ENCODE results near the gene DIP2C.

Gene DIP2C

GRCh38 chr10:722281-723060 is 33.0 kb upstream of the DIP2C start:
- no peak overlapping the region for H3K27ac ChIP-seq (ENCODE audit: low read depth in 2 of 2, low read length in 2 of 2)
- H3K36me3 ChIP-seq (ENCODE audit: control insufficient read depth in 2 of 2, insufficient read depth in 2 of 2, low read length in 2 of 2) = no peaks in the 10 kb centered on the region
- no peaks in the 10 kb centered on the region for H3K9me3 ChIP-seq (ENCODE audit: control insufficient read depth in 2 of 2, low read length in 2 of 2)
- no peak overlapping the region for H3K9ac ChIP-seq (ENCODE audit: low read depth in 1 of 2, low read length in 2 of 2)
- H3K27me3 ChIP-seq (ENCODE audit: control insufficient read depth in 2 of 2, insufficient read depth in 2 of 2, low read length in 2 of 2) = no peaks in the 10 kb centered on the region
- H3K4me1 ChIP-seq (ENCODE audit: control insufficient read depth in 2 of 2, insufficient read depth in 2 of 2, low read length in 2 of 2) = no peaks in the 10 kb centered on the region
- H3K4me3 ChIP-seq (ENCODE audit: low read length in 2 of 2) = no peak overlapping the region

GRCh38 chr10:718143-718700 is 28.8 kb upstream of the DIP2C start:
- no peaks in the 10 kb centered on the region for H3K27me3 ChIP-seq (ENCODE audit: control insufficient read depth in 2 of 2, insufficient read depth in 2 of 2, low read length in 2 of 2)
- H3K4me3 ChIP-seq (ENCODE audit: low read length in 2 of 2) = no peak overlapping the region
- H3K4me1 ChIP-seq (ENCODE audit: control insufficient read depth in 2 of 2, insufficient read depth in 2 of 2, low read length in 2 of 2) = no peaks in the 10 kb centered on the region
- H3K9ac ChIP-seq (ENCODE audit: low read depth in 1 of 2, low read length in 2 of 2) = no peak overlapping the region
- no peaks in the 10 kb centered on the region for H3K9me3 ChIP-seq (ENCODE audit: control insufficient read depth in 2 of 2, low read length in 2 of 2)
- no peak overlapping the region for H3K27ac ChIP-seq (ENCODE audit: low read depth in 2 of 2, low read length in 2 of 2)
- no peaks in the 10 kb centered on the region for H3K36me3 ChIP-seq (ENCODE audit: control insufficient read depth in 2 of 2, insufficient read depth in 2 of 2, low read length in 2 of 2)

GRCh38 chr10:717458-717857 is 28.0 kb upstream of the DIP2C start:
- no peaks in the 10 kb centered on the region for H3K36me3 ChIP-seq (ENCODE audit: control insufficient read depth in 2 of 2, insufficient read depth in 2 of 2, low read length in 2 of 2)
- H3K9ac ChIP-seq (ENCODE audit: low read depth in 1 of 2, low read length in 2 of 2) = no peak overlapping the region
- no peaks in the 10 kb centered on the region for H3K9me3 ChIP-seq (ENCODE audit: control insufficient read depth in 2 of 2, low read length in 2 of 2)
- no peaks in the 10 kb centered on the region for H3K4me1 ChIP-seq (ENCODE audit: control insufficient read depth in 2 of 2, insufficient read depth in 2 of 2, low read length in 2 of 2)
- no peak overlapping the region for H3K4me3 ChIP-seq (ENCODE audit: low read length in 2 of 2)
- no peaks in the 10 kb centered on the region for H3K27me3 ChIP-seq (ENCODE audit: control insufficient read depth in 2 of 2, insufficient read depth in 2 of 2, low read length in 2 of 2)
- no peak overlapping the region for H3K27ac ChIP-seq (ENCODE audit: low read depth in 2 of 2, low read length in 2 of 2)

- Histone ChIP-seq H3K36me3 (ENCODE audit: control insufficient read depth in 2 of 2, insufficient read depth in 2 of 2, low read length in 2 of 2) (no peaks in the 10 kb centered on the region), H3K27me3 (ENCODE audit: control insufficient read depth in 2 of 2, insufficient read depth in 2 of 2, low read length in 2 of 2) (no peaks in the 10 kb centered on the region), H3K9me3 (ENCODE audit: control insufficient read depth in 2 of 2, low read length in 2 of 2) (no peaks in the 10 kb centered on the region), H3K9ac (ENCODE audit: low read depth in 1 of 2, low read length in 2 of 2) (no peak overlapping the region), H3K4me3 (ENCODE audit: low read length in 2 of 2) (no peak overlapping the region), H3K4me1 (ENCODE audit: control insufficient read depth in 2 of 2, insufficient read depth in 2 of 2, low read length in 2 of 2) (no peaks in the 10 kb centered on the region), H3K27ac (ENCODE audit: low read depth in 2 of 2, low read length in 2 of 2) (no peak overlapping the region)
Measured at GRCh38 chr10:716821-717220, 27.4 kb upstream of the DIP2C start.

GRCh38 chr10:714214-714613 is 24.7 kb upstream of the DIP2C start:
- no peak overlapping the region for H3K4me3 ChIP-seq (ENCODE audit: low read length in 2 of 2)
- no peaks in the 10 kb centered on the region for H3K4me1 ChIP-seq (ENCODE audit: control insufficient read depth in 2 of 2, insufficient read depth in 2 of 2, low read length in 2 of 2)
- no peak overlapping the region for H3K9ac ChIP-seq (ENCODE audit: low read depth in 1 of 2, low read length in 2 of 2)
- H3K27me3 ChIP-seq (ENCODE audit: control insufficient read depth in 2 of 2, insufficient read depth in 2 of 2, low read length in 2 of 2) = no peaks in the 10 kb centered on the region
- no peaks in the 10 kb centered on the region for H3K9me3 ChIP-seq (ENCODE audit: control insufficient read depth in 2 of 2, low read length in 2 of 2)
- no peaks in the 10 kb centered on the region for H3K36me3 ChIP-seq (ENCODE audit: control insufficient read depth in 2 of 2, insufficient read depth in 2 of 2, low read length in 2 of 2)
- no peak overlapping the region for H3K27ac ChIP-seq (ENCODE audit: low read depth in 2 of 2, low read length in 2 of 2)

- H3K9ac ChIP-seq (ENCODE audit: low read depth in 1 of 2, low read length in 2 of 2) = no peak overlapping the region
- H3K4me1 ChIP-seq (ENCODE audit: control insufficient read depth in 2 of 2, insufficient read depth in 2 of 2, low read length in 2 of 2) = no peaks in the 10 kb centered on the region
- H3K27me3 ChIP-seq (ENCODE audit: control insufficient read depth in 2 of 2, insufficient read depth in 2 of 2, low read length in 2 of 2) = no peaks in the 10 kb centered on the region
- no peak overlapping the region for H3K27ac ChIP-seq (ENCODE audit: low read depth in 2 of 2, low read length in 2 of 2)
- H3K9me3 ChIP-seq (ENCODE audit: control insufficient read depth in 2 of 2, low read length in 2 of 2) = no peaks in the 10 kb centered on the region
- no peaks in the 10 kb centered on the region for H3K36me3 ChIP-seq (ENCODE audit: control insufficient read depth in 2 of 2, insufficient read depth in 2 of 2, low read length in 2 of 2)
- H3K4me3 ChIP-seq (ENCODE audit: low read length in 2 of 2) = no peak overlapping the region
Measured at GRCh38 chr10:712575-712974, 23.1 kb upstream of the DIP2C start.

- Histone ChIP-seq H3K27me3 (ENCODE audit: control insufficient read depth in 2 of 2, insufficient read depth in 2 of 2, low read length in 2 of 2) (no peaks in the 10 kb centered on the region), H3K4me3 (ENCODE audit: low read length in 2 of 2) (no peak overlapping the region), H3K27ac (ENCODE audit: low read depth in 2 of 2, low read length in 2 of 2) (no peak overlapping the region), H3K9me3 (ENCODE audit: control insufficient read depth in 2 of 2, low read length in 2 of 2) (no peaks in the 10 kb centered on the region), H3K36me3 (ENCODE audit: control insufficient read depth in 2 of 2, insufficient read depth in 2 of 2, low read length in 2 of 2) (no peaks in the 10 kb centered on the region), H3K4me1 (ENCODE audit: control insufficient read depth in 2 of 2, insufficient read depth in 2 of 2, low read length in 2 of 2) (no peaks in the 10 kb centered on the region), H3K9ac (ENCODE audit: low read depth in 1 of 2, low read length in 2 of 2) (no peak overlapping the region)
Measured at GRCh38 chr10:712089-712488, 22.6 kb upstream of the DIP2C start.

- no peak overlapping the region for H3K9ac ChIP-seq (ENCODE audit: low read depth in 1 of 2, low read length in 2 of 2)
- H3K27me3 ChIP-seq (ENCODE audit: control insufficient read depth in 2 of 2, insufficient read depth in 2 of 2, low read length in 2 of 2) = peaks cover 0 to 2% of the 10 kb centered on the region in 2 donors
- no peak overlapping the region for H3K27ac ChIP-seq (ENCODE audit: low read depth in 2 of 2, low read length in 2 of 2)
- H3K4me3 ChIP-seq (ENCODE audit: low read length in 2 of 2) = no peak overlapping the region
- H3K36me3 ChIP-seq (ENCODE audit: control insufficient read depth in 2 of 2, insufficient read depth in 2 of 2, low read length in 2 of 2) = no peaks in the 10 kb centered on the region
- no peaks in the 10 kb centered on the region for H3K4me1 ChIP-seq (ENCODE audit: control insufficient read depth in 2 of 2, insufficient read depth in 2 of 2, low read length in 2 of 2)
- no peaks in the 10 kb centered on the region for H3K9me3 ChIP-seq (ENCODE audit: control insufficient read depth in 2 of 2, low read length in 2 of 2)
Measured at GRCh38 chr10:707861-708260, 18.4 kb upstream of the DIP2C start.

- Histone ChIP-seq H3K9me3 (ENCODE audit: control insufficient read depth in 2 of 2, low read length in 2 of 2) (no peaks in the 10 kb centered on the region), H3K27me3 (ENCODE audit: control insufficient read depth in 2 of 2, insufficient read depth in 2 of 2, low read length in 2 of 2) (peaks cover 0 to 2% of the 10 kb centered on the region in 2 donors), H3K4me1 (ENCODE audit: control insufficient read depth in 2 of 2, insufficient read depth in 2 of 2, low read length in 2 of 2) (no peaks in the 10 kb centered on the region), H3K27ac (ENCODE audit: low read depth in 2 of 2, low read length in 2 of 2) (no peak overlapping the region), H3K9ac (ENCODE audit: low read depth in 1 of 2, low read length in 2 of 2) (no peak overlapping the region), H3K4me3 (ENCODE audit: low read length in 2 of 2) (no peak overlapping the region), H3K36me3 (ENCODE audit: control insufficient read depth in 2 of 2, insufficient read depth in 2 of 2, low read length in 2 of 2) (no peaks in the 10 kb centered on the region)
Measured at GRCh38 chr10:707456-707855, 18.0 kb upstream of the DIP2C start.

- Histone ChIP-seq H3K9me3 (ENCODE audit: control insufficient read depth in 2 of 2, low read length in 2 of 2) (no peaks in the 10 kb centered on the region), H3K9ac (ENCODE audit: low read depth in 1 of 2, low read length in 2 of 2) (no peak overlapping the region), H3K36me3 (ENCODE audit: control insufficient read depth in 2 of 2, insufficient read depth in 2 of 2, low read length in 2 of 2) (no peaks in the 10 kb centered on the region), H3K4me3 (ENCODE audit: low read length in 2 of 2) (no peak overlapping the region), H3K27me3 (ENCODE audit: control insufficient read depth in 2 of 2, insufficient read depth in 2 of 2, low read length in 2 of 2) (peaks cover 4 to 10% of the 10 kb centered on the region in 2 donors), H3K4me1 (ENCODE audit: control insufficient read depth in 2 of 2, insufficient read depth in 2 of 2, low read length in 2 of 2) (no peaks in the 10 kb centered on the region), H3K27ac (ENCODE audit: low read depth in 2 of 2, low read length in 2 of 2) (no peak overlapping the region)
Measured at GRCh38 chr10:703118-703517, 13.7 kb upstream of the DIP2C start.

Data from mucosa of rectum (tissue), 2 donors.